CD4-positive, alpha-beta T cell treated with Interleukin-6 for 4 hours (primary cell): ENCODE results near the gene ALG12.

ENCODE experiments used
- DNase-seq: peaks from one replicate; pipeline ENCODE4 v3.0.0-alpha.2; 2020; ENCODE audit warnings: mixed read lengths

The ALG12 gene

DNA sequence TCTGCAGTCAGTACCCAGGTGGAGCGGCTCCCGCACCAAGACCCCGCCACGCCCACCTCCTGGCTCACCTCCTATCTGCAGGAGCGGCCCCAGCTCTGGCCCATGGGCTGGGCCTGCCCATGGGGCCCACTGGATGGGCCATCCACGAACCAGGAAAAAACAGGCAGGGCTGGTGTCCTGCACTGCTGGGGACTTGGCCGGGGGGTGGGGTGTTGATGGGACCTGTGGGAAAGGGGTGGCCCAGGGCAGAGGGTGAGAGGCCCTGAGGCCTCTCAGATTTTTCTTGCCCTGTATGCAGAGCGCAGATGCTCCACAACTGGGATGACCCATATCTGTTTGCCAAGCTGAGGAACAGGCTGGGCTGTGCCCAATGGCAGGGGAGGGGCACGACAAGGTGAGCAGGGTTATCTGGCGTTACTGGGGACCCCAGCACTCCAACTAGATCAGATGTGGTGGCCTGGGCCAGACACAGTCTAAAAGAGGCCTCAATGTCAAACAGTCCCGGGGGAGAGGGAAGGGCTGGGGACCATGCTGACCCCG lies 39.7 kb upstream of the ALG12 start:
- DNase-seq: peak; percentile 0

DNA sequence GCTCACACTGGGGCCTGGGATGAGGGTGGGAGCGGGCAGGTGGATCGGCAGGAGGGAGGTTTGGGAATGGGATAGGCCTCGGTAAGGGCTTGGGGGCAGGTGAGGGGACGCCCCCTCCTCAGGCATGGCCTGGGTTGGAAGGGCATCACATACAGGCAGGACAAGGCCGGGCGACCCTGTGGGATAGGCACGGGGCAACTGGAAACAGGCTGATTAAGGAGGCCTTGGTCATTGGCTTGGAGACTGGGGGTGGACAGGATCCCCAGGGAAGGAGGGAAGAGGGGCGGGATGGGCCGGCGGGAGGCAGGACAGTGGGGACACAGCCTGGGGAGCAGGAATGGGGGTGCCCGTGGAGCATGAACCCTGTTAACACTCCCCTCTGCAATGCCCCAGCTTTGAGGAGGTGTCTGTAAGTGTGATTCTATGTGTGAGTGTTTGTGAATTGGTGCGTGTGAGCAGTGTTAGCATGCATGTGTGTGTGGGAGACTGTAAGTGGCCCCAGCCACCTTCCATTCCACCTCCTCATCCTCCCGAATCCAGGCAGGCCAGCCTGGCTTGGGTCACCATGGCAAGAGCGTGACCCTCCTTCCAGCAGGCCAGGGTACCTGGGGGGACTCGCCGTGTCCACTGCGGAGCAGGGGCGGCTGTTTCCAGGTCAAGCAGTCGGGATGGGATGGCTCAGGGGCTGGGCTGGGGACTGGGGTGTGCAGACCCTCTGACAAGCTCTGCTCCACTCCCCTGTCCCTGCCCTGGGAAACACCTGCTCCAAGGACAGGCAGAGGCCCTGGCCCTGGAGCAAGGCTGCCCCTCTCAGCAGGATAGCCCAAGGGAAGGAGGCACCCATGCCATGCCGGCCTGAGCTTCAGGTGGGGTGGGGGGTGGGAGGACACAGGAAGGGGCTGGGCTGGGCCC lies 38.9 kb upstream of the ALG12 start:
- DNase-seq: peak; percentile 1

DNA sequence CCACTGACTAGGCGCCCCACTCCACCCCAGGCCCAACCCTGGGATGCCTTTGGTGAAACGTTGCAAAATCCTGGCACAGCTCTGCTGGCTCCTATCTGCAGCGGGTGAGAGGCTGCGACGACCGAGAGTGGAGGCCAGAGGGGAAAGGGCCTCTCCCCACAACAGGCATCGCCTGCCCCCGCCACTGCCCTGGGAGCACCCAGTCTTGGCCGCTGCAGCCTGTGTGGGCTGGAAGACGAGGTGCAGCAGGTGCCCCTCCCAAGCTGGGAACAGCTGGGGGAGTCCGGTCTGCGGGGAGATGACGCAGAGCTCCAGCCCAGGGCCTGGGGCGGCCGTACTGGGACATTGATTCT lies 38.2 kb upstream of the ALG12 start:
- DNase-seq: no peak

DNA sequence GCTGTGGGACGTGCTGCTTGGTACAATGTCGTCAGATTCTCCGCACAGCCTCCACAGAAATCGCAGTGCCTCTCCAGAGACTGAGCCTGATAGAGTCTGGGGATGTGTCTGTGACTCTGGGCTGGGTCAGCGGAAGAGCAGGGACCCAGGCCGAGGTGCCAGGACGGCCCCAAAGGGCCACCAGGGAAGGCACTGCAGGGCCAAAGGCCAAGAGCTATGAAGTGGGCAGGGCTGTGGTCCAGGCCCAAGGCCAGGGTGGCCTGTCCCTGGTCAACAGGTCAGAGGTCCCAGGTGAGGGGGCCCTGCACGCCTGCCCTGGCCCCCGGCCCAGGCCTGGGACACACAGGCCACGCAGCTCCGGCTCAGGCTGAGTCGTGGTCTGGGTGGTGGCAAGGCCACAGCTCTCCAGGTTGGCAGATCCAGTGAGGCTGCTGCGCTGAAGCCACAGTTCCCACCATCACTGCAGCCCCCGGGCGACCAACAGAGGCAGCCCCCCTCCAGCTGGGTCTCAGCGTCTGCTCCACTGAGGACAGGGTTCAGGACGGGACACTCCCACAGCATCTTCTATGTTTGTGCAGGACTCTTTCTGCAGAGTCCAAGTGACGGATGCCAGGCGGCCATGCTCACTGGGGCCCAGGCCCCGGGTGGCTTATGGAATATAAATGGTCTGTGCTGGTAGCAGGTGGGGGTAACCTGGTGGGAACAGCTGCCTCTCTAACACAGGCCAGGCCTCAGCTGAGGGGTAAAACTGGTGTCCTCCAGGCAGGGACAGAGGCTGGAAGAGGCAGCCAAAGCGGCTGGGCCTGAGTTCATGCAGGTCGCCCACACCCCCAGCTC lies 37.6 kb upstream of the ALG12 start:
- DNase-seq: peak; percentile 0

DNA sequence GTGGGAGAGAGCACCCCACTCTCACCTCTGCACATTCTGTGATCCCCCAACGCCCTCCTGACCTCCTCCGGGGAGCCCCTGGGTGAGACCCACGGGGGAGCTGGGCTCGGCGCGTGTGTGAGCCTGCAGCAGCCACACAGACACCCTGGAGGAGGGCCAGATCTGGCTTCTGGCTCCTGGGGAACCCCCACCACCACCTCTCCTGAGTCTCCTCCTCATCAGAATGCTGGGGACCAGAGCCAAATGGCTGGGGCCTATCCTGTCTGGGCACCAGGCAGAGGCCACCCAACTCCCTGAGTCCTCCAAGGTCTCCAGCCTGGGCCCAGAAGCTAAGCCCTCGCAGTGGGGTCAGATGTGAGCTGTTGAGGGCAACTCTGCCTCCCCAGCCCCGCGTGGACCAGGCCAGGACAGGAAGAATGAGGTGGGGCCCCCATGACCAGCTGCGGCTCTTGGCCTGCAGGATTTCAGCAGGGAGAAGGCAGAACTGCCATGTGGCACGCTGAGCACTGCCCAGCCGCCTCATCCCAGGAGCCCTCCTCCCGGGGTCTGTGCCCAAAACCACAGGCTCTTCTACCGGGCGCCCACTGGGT lies 36.8 kb upstream of the ALG12 start:
- no peak for DNase-seq

DNA sequence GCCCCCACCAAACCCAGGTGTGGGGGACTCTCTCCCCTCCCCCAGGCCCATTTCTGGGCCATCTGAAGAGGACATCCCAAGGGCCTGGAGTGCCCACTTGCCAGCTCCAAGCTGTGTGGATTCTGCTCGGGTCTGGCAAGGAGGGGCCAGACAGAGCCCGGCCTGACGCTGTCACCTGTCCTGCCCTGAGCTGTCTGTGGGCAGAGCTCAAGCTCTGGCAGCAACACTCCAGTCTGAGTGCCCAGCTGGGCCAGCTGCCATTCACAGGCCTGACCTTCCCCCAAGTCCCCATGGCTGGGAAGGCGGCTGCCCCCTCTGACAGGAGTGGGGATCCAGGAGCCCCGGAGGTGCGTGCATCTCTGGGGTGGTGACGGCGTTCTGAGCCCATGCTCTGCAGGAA lies 36.1 kb upstream of the ALG12 start:
- no peak for DNase-seq

DNA sequence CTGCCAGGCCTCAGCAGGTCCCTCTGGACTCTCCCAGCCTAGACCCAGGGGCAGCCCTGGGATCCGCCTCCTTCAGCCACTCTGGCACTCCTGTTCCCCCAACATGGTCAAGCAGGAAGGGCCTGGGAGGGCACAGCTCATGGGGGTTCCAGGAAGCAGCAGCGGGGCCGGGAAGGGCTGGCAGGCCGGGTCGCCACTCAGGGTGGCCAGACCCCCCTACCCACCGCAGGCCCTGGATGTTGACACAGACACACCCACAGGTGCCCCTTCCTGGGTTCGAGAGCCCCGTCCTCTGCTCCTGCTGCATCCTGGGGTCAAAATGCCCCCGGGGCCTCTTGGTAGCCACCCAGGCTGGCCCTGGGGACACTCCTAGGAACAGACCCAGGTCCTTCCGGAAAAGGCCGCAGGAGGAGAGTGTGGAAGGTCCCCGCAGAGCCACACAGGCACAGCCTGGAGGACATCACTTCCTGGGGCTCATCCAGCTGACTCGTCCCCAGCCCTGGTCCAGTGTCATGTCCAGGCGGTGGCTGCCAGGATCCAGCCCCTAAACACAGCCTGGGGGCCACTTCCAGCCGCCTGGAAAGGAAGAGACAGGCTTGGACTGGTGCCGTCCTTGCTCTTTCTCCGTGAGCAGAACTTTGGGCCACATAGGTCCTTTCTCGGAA lies 35.6 kb upstream of the ALG12 start:
- no peak for DNase-seq

DNA sequence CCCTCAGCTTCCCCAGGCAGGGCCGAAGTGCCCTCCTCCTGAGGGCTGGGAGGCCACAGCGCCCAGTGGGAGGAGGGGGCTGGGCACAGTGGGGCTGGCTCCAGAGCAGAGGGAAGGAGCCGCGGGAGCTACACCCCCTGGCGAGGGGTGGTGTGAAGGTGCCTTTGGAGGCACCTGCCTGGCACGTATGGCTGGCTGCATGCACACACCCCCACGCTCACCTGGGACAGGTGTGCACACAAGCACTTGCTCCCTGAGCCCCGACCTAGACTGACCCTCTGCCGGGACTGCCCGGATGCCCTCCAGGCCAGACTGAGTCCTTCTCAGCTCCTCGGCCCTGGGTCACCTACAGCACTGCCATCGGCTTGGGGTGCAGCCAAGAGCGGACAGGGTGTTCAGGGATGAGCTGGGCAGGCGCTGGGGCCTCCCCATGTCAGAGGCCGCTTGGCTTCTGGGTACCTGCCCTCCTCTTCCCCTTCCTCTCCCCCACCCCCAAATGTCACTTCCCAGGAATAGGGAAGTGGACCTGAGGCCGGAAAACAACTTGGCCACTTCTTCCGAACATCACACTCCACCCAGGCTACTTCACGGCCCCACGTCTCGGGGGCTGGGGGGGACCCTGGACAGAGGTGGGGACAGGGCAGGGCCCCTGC lies 34.9 kb upstream of the ALG12 start:
- DNase-seq: no peak

DNA sequence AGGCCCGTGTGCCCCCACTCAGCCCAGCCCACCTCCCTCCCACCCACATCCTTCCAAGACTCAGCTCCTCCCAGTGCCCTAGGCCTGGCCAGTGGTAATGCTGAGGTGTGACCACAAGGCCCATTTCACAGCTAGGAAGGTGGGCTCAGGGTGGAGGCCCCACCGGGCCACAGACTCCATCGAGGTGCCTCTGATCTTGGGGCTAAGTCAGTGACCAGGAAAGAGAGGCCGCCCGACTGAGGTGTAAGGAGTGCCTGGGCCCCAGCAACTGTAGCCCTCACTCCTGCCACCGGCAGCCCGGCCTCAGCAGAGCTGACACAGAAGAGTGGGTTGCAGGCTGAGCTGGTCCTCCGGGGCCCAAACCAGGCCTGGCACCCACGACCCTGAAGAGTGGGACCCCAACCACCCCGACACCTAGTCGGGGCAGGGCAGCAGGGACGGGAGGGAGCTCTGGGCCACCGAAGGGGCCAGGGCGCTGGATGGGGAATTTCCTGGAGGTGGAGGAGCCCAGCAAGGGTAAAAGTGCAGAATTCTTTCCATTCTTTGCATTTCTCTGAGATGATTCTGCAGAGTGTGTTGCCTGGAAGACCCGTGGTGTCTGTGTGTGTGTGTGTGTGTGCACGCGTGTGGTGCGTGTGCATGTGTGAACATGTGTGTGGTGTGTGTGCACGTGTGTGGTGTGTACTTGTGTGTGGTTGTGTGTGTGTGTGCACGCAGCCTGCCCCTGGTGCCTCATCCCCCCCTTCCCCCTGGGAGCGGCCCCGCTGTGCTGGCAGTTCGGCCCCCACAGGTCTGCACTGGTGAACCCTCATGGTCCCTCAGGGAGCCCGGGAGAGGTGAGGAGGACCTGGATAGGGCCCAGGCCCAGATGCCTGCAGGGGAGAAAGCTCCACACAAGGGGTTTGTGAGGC lies 34.0 kb upstream of the ALG12 start:
- DNase-seq: no peak

DNA sequence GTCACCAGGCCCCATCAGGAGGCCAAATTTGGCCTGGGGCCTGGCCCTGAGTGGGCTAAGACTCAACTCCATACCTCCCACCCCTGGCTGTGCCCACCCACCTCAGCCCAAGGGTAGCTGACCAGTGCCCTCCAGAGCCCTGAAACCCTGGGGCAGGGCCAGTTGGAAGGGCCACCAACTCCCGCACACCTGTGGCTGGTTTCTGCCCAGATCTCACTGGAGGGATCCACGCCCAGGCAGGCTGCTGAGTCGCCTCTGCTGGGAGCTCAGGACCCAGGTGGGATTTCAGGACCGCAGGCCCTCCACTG lies 33.4 kb upstream of the ALG12 start:
- DNase-seq: no peak

DNA sequence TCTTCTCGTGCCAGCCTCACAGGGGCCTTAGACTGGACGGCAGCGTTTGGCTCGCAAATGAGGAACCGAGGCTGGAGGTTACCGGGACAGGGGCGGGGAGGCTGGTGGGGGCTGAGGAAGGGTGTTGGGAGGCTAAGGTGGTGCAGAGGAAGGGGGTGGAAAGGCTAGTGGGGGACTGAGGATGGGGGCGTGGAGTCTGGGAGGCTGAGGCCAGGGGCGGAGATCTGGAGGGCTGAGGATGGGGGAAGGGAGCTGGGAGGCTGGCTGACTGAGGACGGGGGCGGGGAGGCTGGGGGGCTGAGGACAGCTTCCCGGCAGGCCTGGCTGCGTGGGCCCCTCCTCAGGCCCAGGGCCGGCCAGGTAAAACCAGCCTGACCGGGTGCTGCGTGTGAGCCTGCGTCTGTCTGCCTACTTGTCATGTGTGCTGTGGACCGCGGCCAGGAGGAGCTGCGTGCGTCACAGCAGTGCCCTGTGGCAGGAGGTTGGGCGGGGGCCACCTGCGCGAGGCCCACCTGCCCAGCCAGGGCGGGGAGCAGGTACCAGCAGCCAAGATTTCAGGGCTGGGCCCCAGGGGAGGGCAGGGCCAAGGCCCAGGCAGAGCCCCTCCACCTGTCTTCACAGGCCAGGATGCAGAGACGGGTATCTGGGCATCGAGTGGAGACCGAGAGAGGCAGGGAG lies 32.9 kb upstream of the ALG12 start:
- DNase-seq: no peak

DNA sequence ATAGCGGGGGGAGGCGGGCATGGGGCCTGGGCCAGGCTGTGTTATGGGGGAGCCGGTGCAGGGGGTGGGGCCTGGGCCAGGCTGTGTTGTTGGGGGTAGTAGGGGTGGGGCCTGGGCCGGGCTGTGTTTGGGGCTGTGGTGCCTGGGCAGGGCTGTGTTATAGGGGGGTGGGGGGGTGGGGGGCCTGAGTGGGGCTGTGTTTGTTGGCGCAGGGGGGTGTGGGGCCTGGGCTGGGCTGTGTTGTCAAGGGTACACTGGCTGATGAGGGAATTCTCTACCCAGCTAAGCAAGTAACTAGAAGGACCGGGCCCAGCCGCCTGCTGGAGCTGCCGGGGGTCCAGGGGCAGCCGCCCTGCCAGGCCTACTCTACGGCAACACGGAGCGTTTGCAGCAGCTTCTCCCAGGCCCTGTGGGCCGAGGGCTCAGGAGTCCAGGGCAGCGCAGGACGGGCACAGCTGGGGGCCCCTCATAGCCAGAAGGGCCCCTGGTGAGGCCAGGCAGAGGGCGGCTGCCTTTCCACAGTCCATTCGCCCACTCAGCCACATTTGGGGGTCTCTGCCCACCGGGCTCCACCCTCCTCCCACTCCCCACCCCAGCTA lies 32.3 kb upstream of the ALG12 start:
- no peak for DNase-seq

DNA sequence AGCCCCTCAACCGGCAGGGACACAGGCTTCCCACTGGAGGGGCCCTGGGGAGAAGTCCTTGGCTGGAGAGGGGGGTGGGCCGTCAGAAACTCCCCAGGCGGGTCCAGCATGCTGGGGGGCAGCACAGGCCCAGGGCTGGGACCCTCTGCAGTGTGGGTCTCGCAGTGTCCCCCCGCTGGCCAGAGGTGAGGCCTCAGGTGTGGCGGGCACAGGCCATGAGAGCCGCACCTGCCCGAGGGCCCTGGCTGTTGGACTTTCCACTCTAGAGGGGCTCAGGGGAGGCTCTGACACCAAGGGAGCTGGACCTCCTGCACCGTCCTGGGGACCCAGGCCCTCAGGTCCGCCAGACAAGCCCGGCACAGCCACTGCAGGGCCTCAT lies 31.7 kb upstream of the ALG12 start:
- no peak for DNase-seq

DNA sequence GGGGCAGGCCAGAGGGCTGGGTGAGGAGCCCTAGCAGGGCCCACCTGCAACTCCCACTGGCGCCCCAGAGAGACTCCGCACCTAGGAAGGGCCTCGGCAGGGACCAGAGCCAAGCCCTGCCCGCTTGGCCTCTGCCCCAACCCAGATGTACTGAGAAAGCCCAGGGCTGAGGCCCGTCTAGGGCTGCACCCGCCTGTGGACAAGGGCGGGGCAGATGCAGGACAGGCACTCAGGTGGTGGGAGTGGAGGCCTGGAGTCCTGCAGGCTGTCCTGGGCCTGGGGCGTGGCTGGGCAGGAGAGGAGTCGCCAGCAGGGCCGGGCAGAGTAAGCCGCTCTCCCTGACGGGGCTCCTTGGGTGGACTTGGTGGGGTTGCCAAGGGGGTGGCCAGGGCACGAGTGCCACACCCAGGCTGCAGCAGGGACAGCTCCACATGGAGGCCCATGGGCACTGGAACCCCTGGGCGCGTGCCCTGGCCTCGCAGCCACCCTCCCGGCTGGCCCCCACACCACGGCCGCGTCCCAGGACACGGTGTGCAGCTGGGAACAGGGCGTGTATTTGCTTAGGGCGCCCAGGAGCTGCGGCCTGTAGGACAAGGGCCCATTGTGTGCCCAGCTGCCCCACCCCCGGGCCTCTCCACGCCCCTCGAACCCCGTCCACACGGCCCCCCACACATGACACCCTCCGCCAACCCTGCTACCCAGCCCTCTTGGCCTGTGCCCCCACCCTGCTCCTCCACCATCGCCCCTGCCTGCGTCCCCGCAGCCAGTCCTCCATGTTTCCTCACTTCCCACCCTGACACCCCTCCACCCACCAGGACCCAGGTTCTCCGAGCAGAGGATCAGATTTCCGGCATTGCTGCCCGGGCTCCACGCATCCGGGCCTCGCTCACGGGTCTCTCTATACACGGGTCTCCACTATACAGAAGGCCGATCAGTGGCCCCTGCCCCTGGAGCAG lies 31.0 kb upstream of the ALG12 start:
- no peak for DNase-seq

DNA sequence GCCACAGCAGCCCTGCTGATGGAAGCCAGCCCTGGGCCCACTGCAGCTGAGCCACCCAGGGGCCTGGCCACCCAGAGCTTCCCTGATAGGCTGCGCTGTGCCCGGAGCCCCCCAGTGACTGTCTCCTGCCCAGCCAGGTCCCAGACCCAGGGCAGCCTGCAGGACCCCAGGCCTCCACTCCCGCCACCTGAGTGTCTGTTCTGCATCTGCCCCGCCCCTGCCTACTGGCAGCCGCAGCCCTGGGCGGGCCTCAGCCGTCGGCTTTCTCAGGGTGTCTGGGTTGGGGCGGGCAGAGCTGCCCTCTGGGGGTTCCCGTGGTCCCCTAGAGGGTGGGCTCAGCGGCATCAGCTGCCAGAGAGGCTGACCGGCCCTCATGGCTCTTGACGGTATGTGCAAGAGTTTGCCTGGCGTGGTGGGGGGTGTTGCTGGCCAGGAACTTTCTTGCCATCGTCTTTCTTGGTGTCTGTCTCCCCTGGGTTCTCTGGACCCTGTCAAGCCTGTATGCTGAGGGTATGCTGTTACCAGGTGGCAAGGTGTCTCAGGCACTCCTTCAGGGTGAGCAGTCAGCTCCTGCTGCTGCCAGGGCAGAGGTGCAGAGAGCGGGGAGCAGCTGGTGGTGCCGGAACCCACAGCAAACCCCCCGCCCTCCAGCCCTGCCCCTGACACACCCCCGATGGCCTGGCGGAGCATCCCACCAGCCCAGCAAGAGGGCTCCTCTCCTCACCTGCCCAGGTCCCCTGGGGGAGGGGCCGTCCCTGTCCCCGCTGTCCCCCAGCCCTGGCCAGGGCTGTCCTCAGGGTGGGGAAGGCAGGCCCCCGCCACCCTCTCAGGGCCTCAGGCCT lies 30.1 kb upstream of the ALG12 start:
- DNase-seq: no peak

DNA sequence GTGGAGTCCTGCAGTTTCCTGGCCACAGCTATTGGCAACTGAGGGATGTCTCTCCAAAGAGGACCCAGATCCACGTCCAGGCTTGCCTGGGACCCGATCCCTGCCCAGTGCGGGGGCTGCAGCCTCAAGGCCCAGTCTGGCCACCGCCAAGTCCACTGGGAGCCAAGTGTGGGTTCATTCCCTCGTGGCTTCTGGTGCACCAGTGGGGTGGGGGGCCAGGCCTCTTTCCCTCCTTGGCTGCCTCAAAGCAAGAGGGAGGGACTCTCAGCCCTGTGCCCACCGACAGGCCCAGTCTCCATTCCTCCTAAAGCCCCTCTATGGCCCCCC lies 29.0 kb upstream of the ALG12 start:
- no peak for DNase-seq

DNA sequence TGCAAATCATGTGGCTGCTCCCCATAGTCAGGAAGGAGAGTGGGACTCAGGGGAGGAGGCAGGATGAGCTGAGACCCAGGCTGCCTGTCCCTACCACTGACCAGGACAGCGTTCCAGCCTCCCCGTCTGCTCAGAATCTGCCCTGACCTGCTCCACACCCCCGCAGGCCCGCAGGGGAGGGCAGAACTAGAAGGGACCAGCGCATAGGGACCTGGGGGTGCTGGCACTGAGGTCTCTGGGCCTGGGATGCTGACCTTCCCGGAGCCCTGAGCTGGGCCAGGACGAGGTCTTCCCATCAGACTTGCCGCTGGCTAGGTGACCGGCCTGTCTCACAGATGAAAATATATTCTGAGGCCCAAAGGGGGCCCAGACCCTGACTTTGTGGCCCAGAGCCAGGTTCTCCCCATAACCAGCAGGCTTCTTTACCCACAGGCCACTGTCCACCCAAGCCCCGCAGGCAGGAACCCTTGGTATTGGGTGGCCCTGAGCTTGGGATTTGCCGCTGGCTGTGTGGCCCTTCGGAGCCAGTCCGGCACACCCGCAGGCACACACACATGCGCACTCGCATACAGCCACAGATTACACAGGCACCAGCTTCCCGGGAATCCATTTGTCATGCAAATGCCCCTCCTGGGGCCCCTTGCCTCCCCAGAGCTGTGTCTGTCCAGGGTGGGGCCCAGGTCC lies 28.5 kb upstream of the ALG12 start:
- no peak for DNase-seq
